Measurements from ENCODE around the gene REST. TPM values are rescaled to one million over a fixed set of nuclear protein-coding genes. Genes with fewer than 3 reads are reported as not detected.
"Not testable (repeated sequence)": the region's sequence is repeated elsewhere in the genome, so short reads cannot be mapped to it uniquely, and the experiment has no call there.

The REST gene
- total and polyA plus RNA-seq, 9 of the 15 experiments (the other 6 are each of a cell fraction or from before 2014, with no cell fraction given): 2.9 to 24.0 (median 19.2) TPM

GRCh38 chr4:56914977-56915376, 7.3 kb downstream of the REST start:
- peaks cover 9 to 12% of the 10 kb centered on the region in 2 experiments; a peak in 4 of 5 replicates for H3K4me1 ChIP-seq (replicated peaks in 1 of 2; ENCODE audit: control insufficient read depth in 2 of 2, insufficient read depth in 2 of 2, low read length in 2 of 2)
- H3K9ac ChIP-seq (ENCODE audit: insufficient read depth in 1 of 2, low read depth in 2 of 2, low read length in 2 of 2); in situ Hi-C loops (cut with MboI); H3K9me1 ChIP-seq (ENCODE audit: control insufficient read depth, insufficient read depth, low read length); ATAC-seq; DNase-seq (ENCODE audit: extremely low read depth in 1 of 4, low spot score in 3 of 4); FAIRE-seq; BruUV-seq (replicated peaks); CTCF ChIA-PET (ENCODE audit: low intra/inter-chr PET ratio); H3K4me3 ChIP-seq; H2AFZ ChIP-seq (ENCODE audit: low read depth, low read length); H3K27me3 ChIP-seq (ENCODE audit: control insufficient read depth in 2 of 2, insufficient read depth in 2 of 2, low read length in 2 of 2); H3K27ac ChIP-seq (ENCODE audit: extremely low read depth, low read depth, low read length); H3K9me3 ChIP-seq (replicated peaks; ENCODE audit: control insufficient read depth, insufficient read depth, low read depth, low read length); H3K4me2 ChIP-seq (ENCODE audit: insufficient read depth, low read length): not testable (repeated sequence)
- 89% methylated on average over 10 of the region's 12 CpGs for WGBS (ENCODE audit: insufficient coverage, low coverage, missing lambda C conversion rate)
- POLR2A ChIA-PET: interaction anchor here (0.6 kb wide), 1 partner anchor 218 kb away, joined by 4 read pairs; no protein-coding TSS in a partner anchor
- intact Hi-C loops (cut with micrococcal nuclease): loop anchor here (5.0 kb wide), 1 partner anchor 42 kb away; no protein-coding TSS in a partner anchor
- TF ChIP-seq, protein P1, sequence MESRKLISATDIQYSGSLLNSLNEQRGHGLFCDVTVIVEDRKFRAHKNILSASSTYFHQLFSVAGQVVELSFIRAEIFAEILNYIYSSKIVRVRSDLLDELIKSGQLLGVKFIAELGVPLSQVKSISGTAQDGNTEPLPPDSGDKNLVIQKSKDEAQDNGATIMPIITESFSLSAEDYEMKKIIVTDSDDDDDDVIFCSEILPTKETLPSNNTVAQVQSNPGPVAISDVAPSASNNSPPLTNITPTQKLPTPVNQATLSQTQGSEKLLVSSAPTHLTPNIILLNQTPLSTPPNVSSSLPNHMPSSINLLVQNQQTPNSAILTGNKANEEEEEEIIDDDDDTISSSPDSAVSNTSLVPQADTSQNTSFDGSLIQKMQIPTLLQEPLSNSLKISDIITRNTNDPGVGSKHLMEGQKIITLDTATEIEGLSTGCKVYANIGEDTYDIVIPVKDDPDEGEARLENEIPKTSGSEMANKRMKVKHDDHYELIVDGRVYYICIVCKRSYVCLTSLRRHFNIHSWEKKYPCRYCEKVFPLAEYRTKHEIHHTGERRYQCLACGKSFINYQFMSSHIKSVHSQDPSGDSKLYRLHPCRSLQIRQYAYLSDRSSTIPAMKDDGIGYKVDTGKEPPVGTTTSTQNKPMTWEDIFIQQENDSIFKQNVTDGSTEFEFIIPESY (CRISPR knock-in tag; IDR thresholded peaks at IDR 0.05): peak; percentile 75
- peaks cover 12% of the 10 kb centered on the region; the same call in 1 of the 2 replicates for H4K20me1 ChIP-seq (replicated peaks; ENCODE audit: control insufficient read depth, insufficient read depth, low read length)
- peaks cover 92% of the 10 kb centered on the region for H3K79me2 ChIP-seq (ENCODE audit: control insufficient read depth, insufficient read depth, low read length)
- peaks cover 67% of the 10 kb centered on the region for H3K36me3 ChIP-seq (ENCODE audit: control insufficient read depth, insufficient read depth, low read length)

DNA sequence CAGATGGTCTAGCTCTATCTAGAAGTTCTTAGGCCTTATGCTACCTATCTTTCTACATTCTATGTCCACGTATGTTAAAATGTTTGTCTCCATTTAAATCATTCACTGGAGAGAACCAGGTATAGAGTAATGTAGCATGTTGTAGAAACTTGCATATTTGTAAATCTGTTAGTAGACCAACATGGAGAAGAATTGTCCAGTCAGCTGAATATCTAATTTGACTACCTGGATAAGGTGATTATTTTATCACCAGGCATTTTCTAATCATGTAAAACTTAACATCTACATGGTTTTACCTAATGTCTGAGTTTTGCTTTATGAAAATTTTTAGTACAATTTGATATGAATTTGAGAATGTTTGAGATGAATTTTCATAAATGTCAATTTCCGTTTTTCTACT, 19.5 kb downstream of the REST start:
- H3K9me1 ChIP-seq (ENCODE audit: control insufficient read depth, insufficient read depth, low read length): no peaks in the 10 kb centered on the region
- H3K9ac ChIP-seq (ENCODE audit: insufficient read depth in 1 of 2, low read depth in 2 of 2, low read length in 2 of 2): no peak overlapping the region
- no peaks in the 10 kb centered on the region for H3K9me3 ChIP-seq (replicated peaks; ENCODE audit: control insufficient read depth, insufficient read depth, low read depth, low read length)
- H3K4me1 ChIP-seq (replicated peaks in 1 of 2; ENCODE audit: control insufficient read depth in 2 of 2, insufficient read depth in 2 of 2, low read length in 2 of 2): no peaks in the 10 kb centered on the region
- peaks cover 16% of the 10 kb centered on the region; the same call in 2 of the 3 replicates for H3K79me2 ChIP-seq (ENCODE audit: control insufficient read depth, insufficient read depth, low read length)
- DNase-seq (ENCODE audit: extremely low read depth in 1 of 4, low spot score in 3 of 4) (no peak), ATAC-seq (no peak), FAIRE-seq (no peak)
- intact Hi-C loops (cut with micrococcal nuclease) (no loop called here), in situ Hi-C loops (cut with MboI) (no loop called here)
- H3K27me3 ChIP-seq (ENCODE audit: control insufficient read depth in 2 of 2, insufficient read depth in 2 of 2, low read length in 2 of 2): no peaks in the 10 kb centered on the region
- TF ChIP-seq C11orf30 (IDR thresholded peaks at IDR 0.05; ENCODE audit: low read depth) (peak; percentile 62), MAFG (tag; conservative IDR thresholded peaks at IDR 0.05) (0 out of 2 replicates have a peak, but pooled peaks have one; percentile 38), ZNF316 (IDR thresholded peaks at IDR 0.05) (peak; percentile 86), HOXB6 (CRISPR knock-in tag; IDR thresholded peaks at IDR 0.05; ENCODE audit: borderline replicate concordance) (no peak), ZNF583 (CRISPR knock-in tag; IDR thresholded peaks at IDR 0.05) (no peak), MAFF (IDR thresholded peaks at IDR 0.05; ENCODE audit: low read length) (0 out of 2 replicates have a peak, but pooled peaks have one; percentile 4)
- H3K4me2 ChIP-seq (ENCODE audit: insufficient read depth, low read length): no peak overlapping the region
- H3K27ac ChIP-seq (ENCODE audit: extremely low read depth, low read depth, low read length): no peak overlapping the region
- peaks cover 57% of the 10 kb centered on the region for H3K36me3 ChIP-seq (ENCODE audit: control insufficient read depth, insufficient read depth, low read length)
- no TSS peak for BruUV-seq (replicated peaks)
- no peak overlapping the region for H2AFZ ChIP-seq (ENCODE audit: low read depth, low read length)
- H3K4me3 ChIP-seq: no peak overlapping the region
- CTCF ChIA-PET (ENCODE audit: low intra/inter-chr PET ratio): no interaction called here
- H4K20me1 ChIP-seq (replicated peaks; ENCODE audit: control insufficient read depth, insufficient read depth, low read length): no peaks in the 10 kb centered on the region
- POLR2A ChIA-PET: interaction anchor here (1.1 to 1.2 kb wide), 2 partner anchors 11 to 14 kb away, joined by 3 to 4 read pairs; no protein-coding TSS in a partner anchor
- 49% methylated on average over 2 of the region's 2 CpGs for WGBS (ENCODE audit: insufficient coverage, low coverage, missing lambda C conversion rate)

Measured in K562 (cell line).